Glomerular endothelial cell (primary cell): Measurements from ENCODE around the gene ARHGEF4. TPM values are rescaled to one million over a fixed set of nuclear protein-coding genes. Genes with fewer than 3 reads are reported as not detected.

ENCODE experiments used
- DNase-seq: peaks from one replicate; pipeline ENCODE4 v3.0.0-alpha.2; 2011; ENCODE audit warnings: low read depth, low spot score; ENCODE audit errors: extremely low read depth
- total RNA-seq: library from RNA; depleted of rRNA; stranded (reverse); fragments of >200 nt; gene quantifications from 2 replicates; pipeline ENCODE4 v1.2.3, GENCODE V29; 2015

The ARHGEF4 gene
- total RNA-seq, result 0.24 and 0.58 TPM in 2 replicates

DNA sequence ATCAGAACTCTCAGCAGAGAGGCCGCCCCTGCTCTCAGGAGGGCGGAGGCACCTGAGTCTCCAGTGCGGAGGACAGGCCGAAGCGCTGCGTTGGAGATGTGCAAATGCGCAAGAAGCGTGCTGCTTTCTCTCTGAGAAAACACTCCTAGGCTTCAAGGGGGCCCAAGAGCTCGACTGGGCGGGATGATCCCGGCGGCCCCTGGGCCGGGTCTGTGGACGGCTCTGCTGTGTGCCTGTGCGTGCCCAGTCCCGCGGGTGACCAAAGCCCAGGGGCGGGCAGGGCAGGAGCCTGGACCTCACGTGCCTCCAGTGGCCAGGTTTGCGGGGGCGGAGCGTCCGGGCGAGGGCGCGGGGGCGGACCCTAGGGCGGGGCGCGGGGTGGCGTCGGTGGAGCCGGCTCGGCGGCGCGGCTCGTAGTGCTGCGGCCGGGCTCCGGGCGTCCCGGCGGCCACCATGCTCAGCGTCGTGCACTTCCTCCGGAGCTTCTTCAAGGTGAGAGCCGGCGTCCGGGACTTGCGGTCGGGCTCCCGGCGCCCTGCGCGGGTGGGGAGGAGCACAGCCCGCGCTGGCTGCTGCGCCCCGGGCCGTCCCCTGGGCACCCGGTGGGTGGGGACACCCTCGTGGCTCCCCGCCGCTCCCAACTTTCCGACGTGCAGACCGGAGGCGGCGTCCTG is at the start of gene ARHGEF4:
TSS of gene ARHGEF4 (plus strand) at position 414 of the 674 bp plus-strand sequence. CDS start at position 454, 40 bp downstream.
- DNase-seq, result no peak

GRCh38 chr2:130787841-130788240 is 48.9 kb upstream of the ARHGEF4 start:
- DNase-seq, result no peak

DNA sequence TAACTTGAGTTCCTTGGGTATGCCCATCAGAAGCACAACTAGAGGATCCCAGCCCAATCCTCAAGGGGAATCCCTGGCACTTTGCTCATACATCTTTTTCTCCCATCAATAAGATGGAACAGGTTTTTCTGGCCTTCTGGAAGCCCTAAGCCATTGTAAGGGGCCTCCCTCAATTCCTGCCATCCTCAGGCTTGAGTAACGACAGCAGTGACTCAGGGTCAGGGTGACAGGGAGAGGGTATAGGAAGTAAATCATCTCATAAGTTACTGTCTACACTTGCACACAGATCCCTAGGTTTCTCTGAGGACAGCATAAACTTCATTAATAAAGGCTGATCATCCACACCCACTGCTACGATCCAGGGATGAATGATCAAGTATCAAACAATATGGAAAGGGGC is 46.4 kb upstream of the ARHGEF4 start:
- no peak for DNase-seq

GRCh38 chr2:130790804-130791616 is 45.7 kb upstream of the ARHGEF4 start:
- DNase-seq, result no peak

GRCh38 chr2:130791617-130791939 is 45.1 kb upstream of the ARHGEF4 start:
- DNase-seq, result no peak

- DNase-seq, result no peak
These were observed 41.3 kb upstream of the ARHGEF4 start for GRCh38 chr2:130795431-130795830.

DNA sequence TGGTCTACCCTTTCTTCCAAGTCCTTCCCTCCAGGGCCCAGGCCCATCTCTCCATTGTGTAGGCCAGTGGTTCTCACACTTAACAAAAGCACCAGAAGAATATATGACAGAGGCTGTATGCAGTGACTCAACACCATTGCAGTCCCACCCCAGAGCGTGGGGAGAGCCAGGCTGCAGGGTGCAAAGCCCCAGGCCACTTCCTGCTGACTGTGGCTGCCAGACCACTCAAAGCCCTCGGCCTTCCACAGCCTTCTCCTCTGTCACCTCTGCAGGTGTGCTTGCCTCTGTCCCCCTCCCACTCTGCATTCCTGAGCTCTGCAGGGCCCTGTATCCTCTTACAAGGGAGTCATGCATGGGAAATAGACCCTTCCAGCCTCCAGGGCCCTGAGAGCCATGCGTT is 40.4 kb upstream of the ARHGEF4 start:
- no peak for DNase-seq

GRCh38 chr2:130797493-130798435 is 39.0 kb upstream of the ARHGEF4 start:
- no peak for DNase-seq

- no peak for DNase-seq
These were observed 38.1 kb upstream of the ARHGEF4 start for GRCh38 chr2:130798472-130799218.

- DNase-seq, result no peak
These were observed 37.4 kb upstream of the ARHGEF4 start for GRCh38 chr2:130799295-130799694.

DNA sequence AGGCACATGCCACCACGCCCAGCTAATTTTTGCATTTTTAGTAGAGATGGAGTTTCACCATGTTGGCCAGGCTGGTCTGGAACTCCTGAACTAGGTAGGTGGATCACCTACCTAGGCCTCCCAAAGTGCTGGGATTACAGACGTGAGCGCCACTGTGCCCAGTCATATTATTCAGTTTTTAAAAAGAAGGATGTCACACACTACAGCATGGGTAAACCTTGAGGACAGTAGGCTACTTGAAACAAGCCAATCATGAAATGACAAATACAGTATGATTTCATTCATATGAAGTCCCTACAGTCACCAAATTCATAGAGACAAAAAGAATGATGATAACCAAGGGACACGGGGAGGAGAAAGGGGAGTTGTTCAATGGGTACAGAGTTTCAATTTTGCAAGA is 31.1 kb upstream of the ARHGEF4 start:
- no peak for DNase-seq

GRCh38 chr2:130806370-130806769 is 30.3 kb upstream of the ARHGEF4 start:
- no peak for DNase-seq

GRCh38 chr2:130807659-130808385 is 28.9 kb upstream of the ARHGEF4 start:
- DNase-seq, result no peak

DNA sequence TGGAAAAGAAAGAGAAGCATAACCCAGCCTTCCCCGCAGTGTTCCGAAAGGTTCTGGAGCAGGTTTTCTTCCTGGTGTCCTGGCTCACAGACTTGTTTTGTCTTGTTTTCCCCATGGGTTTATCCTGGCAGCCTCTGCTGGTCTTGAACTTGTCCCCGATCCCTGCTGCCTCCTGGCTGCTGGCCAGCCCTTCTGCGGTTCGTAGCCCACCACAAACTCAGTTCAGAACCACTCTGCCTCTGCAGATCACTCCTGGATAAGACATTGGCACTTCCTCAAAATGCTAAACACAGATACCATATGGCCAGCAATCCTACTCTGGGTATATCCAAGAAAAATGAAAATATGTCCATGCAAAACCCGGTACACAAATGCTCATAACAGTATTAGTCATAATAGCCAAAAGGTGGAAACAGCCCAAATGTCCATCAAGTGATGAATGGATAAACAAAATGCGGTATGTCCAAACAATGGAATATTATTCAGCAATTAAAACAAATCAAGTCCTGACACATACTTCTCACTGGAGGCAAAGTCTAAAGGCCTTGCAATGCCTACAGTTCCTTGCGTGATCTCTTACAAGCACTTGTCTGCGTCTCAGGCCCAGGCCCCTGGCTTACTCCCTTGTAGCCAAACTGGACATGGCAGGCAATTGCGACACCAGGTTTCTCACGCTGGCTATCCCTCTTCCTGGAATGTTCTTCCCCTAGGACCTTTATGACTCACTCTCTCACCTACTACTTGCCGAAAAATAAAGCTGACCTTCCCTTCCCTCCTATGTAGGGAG is 28.0 kb upstream of the ARHGEF4 start:
- DNase-seq, result no peak

DNA sequence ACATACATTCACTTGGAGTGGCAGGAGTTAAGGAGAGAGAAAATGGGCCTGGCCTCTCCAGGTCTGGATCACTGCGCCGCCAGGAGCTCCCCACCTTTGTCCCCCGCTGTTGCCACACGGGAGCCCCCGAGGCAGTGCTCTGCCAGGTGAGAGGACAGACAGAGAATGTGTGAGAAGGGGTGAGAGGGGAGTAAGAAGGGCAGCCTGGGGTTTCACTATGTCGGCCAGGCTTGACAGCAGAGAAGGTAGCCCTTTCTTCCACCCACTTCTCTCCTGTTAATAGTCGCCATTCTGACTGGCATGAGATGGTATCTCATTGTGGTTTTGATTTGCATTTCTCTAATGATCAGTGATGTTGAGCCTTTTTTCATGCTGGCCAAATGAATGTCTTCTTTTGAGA is 26.2 kb upstream of the ARHGEF4 start:
- DNase-seq, result no peak

- DNase-seq, result no peak
These were observed 23.0 kb upstream of the ARHGEF4 start for GRCh38 chr2:130813722-130814121.

DNA sequence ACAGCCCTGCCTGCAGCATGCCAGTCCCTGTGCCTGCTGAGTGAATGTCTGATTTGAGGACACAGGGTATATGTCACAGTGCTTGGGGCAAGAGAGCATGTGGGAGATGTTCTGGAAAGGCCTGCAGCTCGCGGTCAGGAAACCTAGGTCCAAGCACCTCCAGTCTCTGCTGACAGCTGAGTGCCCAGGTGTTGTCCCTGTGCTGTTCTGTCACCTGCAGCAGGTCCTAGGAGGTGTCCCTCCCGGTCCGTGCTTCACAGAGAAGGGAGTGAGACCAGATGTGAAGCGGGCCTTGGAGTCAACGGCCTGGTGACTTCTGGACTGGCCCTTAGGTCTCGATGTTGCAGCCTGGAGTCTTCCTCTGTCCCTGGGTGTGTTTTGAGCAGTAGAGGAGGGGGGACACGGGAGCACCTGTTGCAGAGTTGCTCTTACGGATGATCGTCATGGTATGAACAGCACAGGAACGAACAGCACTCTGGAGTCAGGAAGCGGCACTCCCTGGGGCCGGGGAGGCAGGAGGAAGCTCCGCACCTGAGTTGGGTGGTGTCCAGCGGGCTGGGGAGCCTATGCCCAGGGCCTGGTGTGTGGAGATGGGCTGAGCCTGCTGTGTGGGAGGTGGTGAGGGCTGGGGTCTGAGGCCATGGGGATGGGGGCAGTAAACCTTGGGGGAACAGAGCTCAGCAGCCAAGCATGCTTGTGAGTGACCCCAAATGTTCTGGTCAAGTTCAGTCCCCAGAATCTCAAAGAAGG is 21.6 kb upstream of the ARHGEF4 start:
- no peak for DNase-seq

DNA sequence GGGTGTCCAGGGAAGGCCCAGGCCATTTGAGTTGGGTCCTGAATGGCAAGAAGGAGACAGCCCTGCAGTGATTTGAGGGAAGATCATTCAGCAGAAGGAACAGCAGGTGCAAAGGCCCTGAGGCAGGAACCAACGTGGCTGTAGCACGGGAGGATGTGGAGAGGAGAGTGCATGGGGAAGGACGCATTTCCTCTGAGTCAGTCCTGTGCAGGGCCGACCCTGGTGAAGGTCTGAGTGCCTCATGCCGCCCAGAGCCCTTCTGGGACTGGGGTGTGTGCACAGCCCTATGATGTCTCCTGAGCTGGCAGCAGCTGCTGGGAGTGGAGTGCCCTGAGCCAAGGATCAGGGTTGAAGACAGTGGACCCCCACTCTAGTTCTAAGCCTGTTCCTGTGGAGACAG is 17.9 kb upstream of the ARHGEF4 start:
- DNase-seq, result no peak
